HT-29 (cell line): Measurements from ENCODE around the gene RCOR1. TPM values are rescaled to one million over a fixed set of nuclear protein-coding genes. Genes with fewer than 3 reads are reported as not detected.
"Not testable (repeated sequence)": the region's sequence is repeated elsewhere in the genome, so short reads cannot be mapped to it uniquely, and the experiment has no call there.

ENCODE experiments used
- DNase-seq: peaks from one replicate; pipeline ENCODE4 v3.0.0-alpha.2; 2015; ENCODE audit warnings: low spot score
- total RNA-seq: library from RNA; depleted of rRNA; stranded (reverse); fragments of >200 nt; shearing (Covaris generic); gene quantifications from 2 replicates; pipeline ENCODE4 v1.2.3, GENCODE V29; 2014

Gene RCOR1
- total RNA-seq, 1 experiment from 2014 or later = 5.2 TPM

GRCh38 chr14:102629011-102629444, 36.6 kb downstream of the RCOR1 start:
- DNase-seq = no peak

DNA sequence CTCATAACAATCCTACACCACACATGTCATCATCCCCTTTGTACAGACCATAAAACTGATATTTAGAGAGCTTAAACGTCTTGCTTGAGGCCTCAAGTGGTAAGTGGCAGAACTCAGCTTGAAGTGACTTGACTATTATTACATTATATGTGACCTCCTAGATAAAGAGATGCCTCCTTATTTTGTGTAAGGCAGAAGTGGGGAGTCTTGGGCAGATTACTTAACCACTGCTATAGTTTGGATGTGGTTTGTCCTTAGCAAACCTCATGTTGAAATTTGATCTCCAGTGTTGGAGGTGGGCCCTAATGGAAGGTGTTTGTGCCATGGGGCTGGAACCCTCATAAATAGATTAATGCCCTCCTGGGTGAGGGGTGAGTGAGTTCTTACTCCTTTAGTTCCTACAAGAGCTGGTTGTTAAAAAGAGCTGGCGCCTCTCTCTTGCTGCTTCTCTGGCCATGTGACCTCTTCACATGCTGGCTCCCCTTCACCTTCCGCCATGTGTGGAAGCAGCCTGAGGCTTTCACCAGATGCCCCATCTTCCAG, 37.4 kb downstream of the RCOR1 start:
- no peak for DNase-seq

GRCh38 chr14:102630405-102630804, 38.0 kb downstream of the RCOR1 start:
- DNase-seq = no peak

- DNase-seq = no peak
These were observed 38.4 kb downstream of the RCOR1 start for GRCh38 chr14:102630881-102631280.

- no peak for DNase-seq
These were observed 41.6 kb downstream of the RCOR1 start for GRCh38 chr14:102633906-102634595.

DNA sequence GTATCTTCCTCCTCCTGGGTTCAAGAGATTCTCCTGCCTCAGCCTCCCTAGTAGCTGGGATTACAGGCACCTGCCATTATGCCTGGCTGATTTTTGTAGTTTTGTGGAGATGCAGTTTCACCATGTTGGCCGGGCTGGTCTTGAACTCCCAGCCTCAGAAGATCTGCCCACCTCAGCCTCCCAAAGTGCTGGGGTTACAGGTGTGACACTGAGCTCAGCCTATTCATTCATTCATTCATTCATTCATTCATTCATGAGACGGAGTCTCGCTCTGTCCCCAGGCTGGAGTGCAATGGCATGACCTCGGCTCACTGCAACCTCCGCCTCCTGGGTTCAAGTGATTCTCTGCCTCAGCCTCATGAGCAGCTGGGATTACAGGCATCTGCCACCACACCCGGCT, 47.2 kb downstream of the RCOR1 start:
- DNase-seq = not testable (repeated sequence)

- DNase-seq = no peak
These were observed 52.1 kb downstream of the RCOR1 start for GRCh38 chr14:102644523-102644922.

DNA sequence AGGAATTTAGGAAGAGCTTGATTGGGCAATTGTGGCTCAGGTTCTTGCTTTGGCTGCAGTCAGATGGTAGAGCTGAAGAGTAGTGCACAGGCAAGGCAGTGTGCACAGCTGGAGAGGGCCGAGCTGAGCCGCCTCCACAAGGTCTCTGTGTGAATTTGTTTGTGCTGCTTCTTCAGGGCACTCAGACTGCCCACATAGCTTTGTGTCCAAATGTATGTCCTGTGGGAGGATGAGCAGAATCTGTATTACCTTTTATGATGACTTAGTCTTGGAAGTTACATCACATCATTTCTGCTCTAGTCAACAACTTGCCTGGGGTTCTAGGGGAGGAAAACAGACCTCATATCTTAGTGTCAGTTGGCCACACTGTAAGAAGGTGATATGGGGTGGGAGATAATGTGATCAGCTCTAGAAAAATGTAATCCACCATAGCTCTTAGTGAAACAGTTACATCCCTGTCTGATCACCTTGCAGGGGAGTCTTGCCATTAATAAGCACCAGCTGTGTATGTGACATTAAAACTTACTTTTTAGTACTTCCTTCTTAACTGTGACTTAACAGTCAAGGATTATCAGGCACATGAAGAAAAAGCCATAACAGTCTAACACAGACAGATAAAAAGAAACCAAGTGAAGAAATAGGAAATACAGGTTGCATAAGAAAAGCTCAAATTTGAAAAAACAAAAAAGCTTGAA, 53.4 kb downstream of the RCOR1 start:
- DNase-seq = no peak

GRCh38 chr14:102646615-102647014, 54.2 kb downstream of the RCOR1 start:
- DNase-seq = no peak

DNA sequence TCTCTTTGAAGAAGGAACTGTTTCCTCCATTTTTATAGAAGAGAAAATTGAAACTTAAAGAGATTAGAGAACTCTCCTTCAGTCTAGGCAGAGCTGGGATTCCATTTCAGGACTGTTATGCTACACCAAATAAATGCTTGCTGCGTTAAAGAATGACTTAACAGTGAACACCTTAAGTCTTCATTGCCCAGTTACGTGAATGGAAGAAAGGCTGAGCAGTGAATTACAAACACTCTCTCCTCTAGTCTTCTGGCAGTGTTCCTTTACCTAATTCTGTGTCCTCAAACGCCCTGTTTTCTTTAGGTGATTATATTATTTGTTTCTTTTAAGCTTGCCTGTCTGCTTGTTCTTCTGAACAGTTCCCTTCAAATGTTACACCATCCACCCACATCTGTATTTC, 59.7 kb downstream of the RCOR1 start:
- DNase-seq = no peak

GRCh38 chr14:102654298-102654697, 61.8 kb downstream of the RCOR1 start:
- DNase-seq = no peak

GRCh38 chr14:102655137-102655536, 62.7 kb downstream of the RCOR1 start:
- no peak for DNase-seq

DNA sequence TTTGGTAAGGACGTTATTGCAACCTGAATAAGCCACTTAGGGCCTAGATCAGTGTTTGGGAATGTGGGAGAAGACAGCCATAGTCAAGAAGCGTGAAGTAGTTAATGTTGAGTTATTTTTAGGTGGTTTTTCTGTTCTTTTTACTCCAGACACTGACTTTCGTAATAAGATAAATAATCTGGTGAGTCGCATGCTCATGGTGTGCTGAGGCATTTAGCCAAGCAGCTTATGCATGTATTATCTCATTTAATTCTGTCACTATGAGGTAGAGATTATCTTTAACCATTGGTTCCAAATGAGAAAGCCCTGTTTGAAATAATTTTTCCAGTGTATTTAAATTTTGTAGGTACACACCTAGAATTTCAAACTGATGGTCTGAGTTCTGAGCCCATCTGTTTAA, 67.3 kb downstream of the RCOR1 start:
- no peak for DNase-seq

DNA sequence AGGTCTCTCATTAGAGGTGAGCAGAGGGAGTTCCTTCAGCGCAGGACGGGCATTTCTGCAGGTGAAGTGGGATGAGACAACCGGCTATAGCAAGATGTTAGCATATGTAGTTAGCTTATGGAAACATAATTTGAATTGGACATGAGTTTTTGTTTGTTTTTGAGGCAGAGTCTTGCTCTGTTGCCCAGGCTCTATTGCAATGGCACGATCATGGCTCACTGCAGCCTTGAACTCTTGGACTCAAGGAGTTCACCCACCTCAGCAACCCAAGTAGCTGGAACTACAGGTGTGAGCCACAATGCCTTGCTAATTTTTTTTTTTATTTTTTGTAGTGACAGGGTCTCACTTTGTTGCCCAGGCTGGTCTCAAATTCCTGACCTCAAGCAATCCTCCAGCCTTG, 69.2 kb downstream of the RCOR1 start:
- DNase-seq = no peak

GRCh38 chr14:102662636-102663430, 70.4 kb downstream of the RCOR1 start:
- DNase-seq = no peak

GRCh38 chr14:102663440-102663839, 71.0 kb downstream of the RCOR1 start:
- no peak for DNase-seq

GRCh38 chr14:102665621-102666020, 73.2 kb downstream of the RCOR1 start:
- DNase-seq = no peak

DNA sequence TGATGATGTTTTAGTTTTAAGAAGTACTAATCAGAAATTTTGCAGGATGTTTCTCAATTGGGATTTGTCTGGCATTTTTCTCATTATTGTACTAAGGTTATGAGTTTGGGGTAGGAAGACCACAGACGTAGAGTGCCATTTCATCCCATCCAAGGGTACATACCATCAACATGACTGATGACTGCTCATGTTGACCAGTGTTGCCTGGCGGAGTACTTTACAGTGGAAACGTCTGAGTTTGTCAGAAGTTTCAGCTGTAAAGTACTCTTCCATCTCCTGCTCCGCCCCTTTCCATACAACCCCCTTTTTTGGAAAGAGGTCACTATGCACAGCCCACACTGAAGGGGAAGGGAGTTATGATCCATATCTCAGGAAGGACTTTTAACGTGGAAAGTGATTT, 74.2 kb downstream of the RCOR1 start:
- no peak for DNase-seq

DNA sequence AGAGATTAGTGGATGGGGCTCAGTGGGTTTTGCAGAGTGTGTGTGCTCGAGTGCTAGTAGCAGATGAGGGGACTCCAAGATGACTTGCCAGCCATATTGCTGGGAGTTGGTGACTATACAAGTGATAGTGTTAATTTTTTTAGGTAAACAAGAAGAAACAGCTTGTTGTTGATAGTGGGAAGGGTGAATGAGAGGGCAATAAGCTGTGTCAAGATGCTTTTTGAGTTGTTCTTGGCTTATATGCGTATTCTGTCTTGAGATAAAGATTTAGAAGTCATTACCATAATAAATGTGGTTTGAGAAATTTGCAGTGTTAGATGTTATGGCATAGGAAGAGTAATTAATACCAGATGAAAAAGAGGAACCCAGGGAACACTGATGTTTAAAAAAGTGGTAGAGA, 75.3 kb downstream of the RCOR1 start:
- DNase-seq = no peak

DNA sequence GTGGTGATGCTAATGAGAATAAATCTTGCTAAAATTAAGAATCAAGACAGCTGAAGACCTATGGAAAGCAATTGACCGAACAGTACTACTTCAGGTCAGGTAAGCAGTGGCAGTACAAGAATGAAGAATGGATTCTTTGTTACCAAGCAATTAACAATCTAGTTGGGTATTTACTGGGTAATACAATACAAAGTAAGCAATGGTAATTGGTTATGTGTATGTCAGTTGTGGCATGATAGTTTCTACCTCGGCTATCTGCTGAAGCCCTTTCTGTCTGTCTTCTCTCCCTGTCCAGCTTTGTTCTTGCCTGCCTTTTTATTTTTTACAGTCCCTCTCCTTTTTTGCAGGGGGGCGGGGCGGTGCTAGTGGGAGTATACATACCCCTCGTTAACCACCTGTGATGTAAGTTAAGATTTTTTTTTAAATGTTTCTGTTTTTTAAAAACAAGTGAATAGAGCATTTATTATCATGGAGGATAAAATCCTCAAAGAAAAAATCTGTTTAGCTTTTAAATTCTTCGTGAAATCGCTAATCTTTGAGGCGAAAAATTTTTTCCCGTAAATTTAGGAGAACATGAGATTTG, 75.9 kb downstream of the RCOR1 start:
- DNase-seq = no peak

- no peak for DNase-seq
These were observed 79.0 kb downstream of the RCOR1 start for GRCh38 chr14:102671410-102671809.

- no peak for DNase-seq
These were observed 80.0 kb downstream of the RCOR1 start for GRCh38 chr14:102672410-102672960.
